Ishikawa (cell line): ENCODE measurements around the gene RPTOR.

Experiments
- CEBPB ChIP-seq: IDR thresholded peaks from 2 replicates; pipeline ENCODE4 v1.6.1; 2012
- EP300 ChIP-seq: IDR thresholded peaks from 2 replicates; pipeline ENCODE4 v1.6.1; 2012; ENCODE audit warnings: borderline replicate concordance
- YY1 ChIP-seq: IDR thresholded peaks from 2 replicates; pipeline ENCODE4 v1.6.1; 2012; ENCODE audit warnings: low read depth
- TF ChIP-seq, protein P1 (sequence below): IDR thresholded peaks from 2 replicates; pipeline ENCODE4 v1.6.1; 2012; ENCODE audit warnings: low read depth, mild to moderate bottlenecking

DNA sequence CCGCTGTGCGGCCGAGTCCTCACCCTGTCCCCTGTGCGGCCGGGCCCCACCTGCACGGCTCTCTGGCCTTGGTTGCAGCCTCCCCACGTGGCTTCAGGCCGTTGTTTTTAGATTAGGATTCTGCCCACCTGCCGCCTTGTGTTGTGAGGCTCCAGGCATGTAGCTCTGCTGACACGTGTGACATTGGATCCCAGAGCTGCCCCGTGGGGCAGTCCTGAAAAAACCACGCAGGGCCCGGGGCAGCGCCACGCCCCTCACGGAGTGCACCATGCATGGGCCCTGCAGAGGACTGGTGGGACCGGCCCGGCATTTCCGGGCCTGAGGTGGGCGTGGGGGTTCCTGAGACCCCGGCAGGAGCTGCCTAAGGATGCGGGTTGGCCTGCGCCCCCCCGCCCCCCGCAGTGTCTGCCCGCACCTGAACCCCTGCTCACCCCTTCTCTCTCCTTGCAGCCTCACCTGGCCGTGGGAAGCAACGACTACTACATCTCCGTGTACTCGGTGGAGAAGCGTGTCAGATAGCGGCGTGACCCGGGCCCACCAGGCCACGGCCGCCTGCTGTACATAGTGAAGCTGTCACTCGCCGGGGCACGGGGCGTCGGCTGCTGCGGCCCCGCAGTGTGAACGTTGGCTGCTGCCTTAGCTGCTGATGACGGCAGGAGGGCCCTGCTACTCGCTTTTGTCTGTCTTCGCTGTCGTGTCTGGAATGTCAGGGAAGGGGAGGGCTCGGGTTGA, 419.3 kb downstream of the RPTOR start:
- TF ChIP-seq EP300: no peak
- TF ChIP-seq CEBPB: no peak
- TF ChIP-seq, protein P1, sequence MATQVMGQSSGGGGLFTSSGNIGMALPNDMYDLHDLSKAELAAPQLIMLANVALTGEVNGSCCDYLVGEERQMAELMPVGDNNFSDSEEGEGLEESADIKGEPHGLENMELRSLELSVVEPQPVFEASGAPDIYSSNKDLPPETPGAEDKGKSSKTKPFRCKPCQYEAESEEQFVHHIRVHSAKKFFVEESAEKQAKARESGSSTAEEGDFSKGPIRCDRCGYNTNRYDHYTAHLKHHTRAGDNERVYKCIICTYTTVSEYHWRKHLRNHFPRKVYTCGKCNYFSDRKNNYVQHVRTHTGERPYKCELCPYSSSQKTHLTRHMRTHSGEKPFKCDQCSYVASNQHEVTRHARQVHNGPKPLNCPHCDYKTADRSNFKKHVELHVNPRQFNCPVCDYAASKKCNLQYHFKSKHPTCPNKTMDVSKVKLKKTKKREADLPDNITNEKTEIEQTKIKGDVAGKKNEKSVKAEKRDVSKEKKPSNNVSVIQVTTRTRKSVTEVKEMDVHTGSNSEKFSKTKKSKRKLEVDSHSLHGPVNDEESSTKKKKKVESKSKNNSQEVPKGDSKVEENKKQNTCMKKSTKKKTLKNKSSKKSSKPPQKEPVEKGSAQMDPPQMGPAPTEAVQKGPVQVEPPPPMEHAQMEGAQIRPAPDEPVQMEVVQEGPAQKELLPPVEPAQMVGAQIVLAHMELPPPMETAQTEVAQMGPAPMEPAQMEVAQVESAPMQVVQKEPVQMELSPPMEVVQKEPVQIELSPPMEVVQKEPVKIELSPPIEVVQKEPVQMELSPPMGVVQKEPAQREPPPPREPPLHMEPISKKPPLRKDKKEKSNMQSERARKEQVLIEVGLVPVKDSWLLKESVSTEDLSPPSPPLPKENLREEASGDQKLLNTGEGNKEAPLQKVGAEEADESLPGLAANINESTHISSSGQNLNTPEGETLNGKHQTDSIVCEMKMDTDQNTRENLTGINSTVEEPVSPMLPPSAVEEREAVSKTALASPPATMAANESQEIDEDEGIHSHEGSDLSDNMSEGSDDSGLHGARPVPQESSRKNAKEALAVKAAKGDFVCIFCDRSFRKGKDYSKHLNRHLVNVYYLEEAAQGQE: no peak
- no peak for TF ChIP-seq YY1
